HG03280 (cell line): Measurements from ENCODE around the gene DHX34.

Experiments used
- ATAC-seq: cut with Tn5 transposase; IDR thresholded peaks from one replicate; pipeline ENCODE4 v1.9.1; 2021; ENCODE audit warnings: mild to moderate bottlenecking, moderate library complexity; ENCODE audit not compliant: unreplicated experiment

Gene DHX34

DNA sequence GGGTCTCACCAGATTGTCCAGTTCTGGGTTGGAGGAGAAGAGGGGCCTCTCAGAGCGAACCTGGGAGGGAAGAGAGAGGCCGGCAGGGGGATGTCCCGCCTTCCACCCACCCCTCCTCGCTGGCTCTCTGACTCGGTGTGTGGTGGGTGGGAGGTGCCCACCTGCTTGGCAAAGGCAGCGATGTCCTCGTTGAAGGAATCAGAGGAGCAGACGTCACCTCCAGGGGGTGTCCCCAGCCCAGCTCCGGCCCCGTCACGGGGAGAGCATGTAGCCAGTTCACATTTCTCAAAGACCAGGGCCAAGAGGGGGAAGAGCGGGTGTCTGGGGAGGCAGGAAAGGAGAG is 67.5 kb downstream of the DHX34 start:
- ATAC-seq, result no peak

DNA sequence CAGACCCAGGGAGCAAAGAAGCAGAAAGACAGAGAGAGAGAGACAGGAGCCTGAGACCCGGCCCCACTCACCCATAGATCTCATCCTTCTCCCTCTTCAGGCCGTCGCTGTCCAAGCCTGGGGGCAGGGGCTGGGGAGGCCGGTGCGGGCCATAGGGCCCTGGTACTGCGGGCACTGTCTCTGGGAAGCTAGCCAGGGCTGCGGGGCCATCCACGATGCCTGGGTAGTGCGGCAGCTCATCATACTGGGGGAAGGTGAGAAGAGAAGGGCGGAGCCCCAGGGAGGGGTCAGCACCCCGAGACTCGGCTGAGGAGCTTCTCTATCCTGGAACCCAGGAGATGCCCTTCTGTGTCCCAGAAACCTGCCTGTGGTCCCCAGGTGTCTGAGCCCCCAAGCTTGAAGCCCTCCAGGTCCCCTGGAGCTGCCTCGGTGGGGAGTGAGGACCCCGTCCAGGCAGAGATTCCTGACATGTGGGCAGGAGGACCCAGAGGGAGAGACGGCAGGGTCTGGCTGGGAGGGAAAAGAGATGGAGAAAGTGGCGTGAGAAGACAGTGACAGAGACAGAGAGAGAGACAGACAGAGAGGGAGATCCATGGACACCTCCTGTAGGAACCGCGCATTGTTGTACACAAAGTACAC is 68.1 kb downstream of the DHX34 start:
- no peak for ATAC-seq

DNA sequence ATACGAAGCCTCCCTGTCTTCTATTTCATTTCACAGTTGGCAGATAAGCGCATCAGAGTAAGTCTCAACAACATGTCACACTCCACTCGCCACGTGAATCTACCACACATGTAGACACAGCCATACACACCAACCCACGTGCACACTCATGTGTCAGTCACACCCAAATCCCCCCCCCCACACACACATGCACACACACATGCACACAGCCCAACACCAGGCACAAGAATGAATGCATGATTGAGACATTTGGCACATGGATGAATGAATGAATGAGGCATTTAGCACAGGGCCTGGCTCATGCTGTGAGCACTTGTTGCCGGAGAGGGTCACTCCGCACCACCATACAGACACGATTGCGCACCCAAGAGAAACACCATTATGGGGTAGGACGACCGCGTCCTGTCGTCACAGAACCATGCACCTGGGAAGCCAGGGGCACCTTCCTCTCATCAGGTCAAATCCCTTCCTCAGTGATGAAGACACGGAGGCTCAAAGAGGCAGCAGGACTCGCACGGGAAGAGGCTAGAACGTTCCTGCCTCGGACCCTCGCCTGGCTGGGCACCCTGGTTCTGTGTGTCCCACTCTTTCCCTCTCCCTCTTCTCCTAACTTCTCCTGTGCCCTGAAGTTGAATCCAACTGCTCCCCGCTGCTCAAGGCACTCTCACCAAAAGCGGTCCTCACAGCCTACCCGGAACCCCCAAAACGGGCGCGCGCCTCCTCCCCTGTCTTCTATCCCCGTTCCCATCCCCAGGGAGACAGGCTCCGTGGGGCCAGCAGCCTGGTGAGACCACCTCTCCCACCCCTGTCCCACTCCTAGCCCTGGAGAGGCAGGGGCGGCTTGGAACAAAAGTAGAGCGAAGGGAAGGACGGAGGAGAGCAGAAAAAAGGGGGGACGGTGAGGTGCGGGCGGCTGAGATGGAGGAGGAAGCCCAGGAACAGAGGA is 68.9 kb downstream of the DHX34 start:
- ATAC-seq, result no peak

DNA sequence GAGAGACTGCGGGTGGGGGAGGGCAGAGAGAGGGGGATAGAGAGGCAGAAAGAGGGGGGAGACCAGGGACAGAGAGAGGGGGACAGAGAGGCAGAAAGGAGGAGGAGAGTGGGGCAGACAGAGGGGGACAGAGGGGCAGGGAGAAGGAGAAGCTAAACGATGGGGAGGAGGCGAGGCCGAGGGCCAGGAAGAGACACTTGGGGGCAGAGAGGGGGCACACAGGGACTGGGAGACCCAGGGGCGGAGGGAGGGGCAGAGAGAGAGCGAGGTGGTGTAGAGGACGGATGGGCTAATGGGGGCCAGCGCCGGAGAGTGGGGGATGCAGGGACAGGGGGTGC is 69.5 kb downstream of the DHX34 start:
- ATAC-seq, result no peak

DNA sequence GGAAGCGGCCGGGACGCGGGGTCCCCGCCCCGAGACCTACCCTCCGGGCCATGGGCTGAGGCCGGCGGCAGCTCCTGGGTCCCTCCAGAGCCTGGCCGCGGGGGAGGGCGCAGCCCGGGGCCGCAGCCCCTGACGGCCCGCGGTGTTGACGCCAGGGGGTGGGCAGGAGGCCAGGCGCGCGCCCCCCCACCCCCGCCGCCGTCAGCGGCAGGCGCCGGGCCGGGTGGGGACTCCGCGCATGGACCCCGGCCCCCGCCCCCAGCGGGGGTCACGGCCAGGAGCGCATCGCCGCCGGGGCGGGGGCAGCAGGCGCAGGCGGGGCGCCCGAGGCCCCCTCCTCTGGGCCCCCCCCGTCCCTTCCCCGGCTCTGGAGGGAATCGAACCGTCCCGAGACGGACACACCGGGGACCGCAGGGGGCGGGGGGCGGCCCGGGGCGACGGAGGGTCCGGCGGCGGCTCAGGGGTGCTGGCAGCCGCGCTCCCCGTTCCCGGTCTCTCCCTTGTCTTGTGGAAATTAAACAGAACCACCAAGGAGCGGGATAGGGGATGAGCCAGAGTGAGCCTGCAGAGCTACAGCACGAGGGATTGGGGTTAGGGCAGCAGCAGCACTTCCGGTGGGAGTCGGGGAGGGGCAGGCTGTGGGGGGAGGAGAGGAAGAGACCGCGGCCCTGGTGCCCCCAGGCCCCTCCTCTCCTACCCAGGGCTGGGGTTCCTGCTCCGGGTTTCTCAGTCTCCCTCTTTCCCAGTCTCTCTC is 70.1 kb downstream of the DHX34 start, which contains the start of gene MEIS3:
Gene MEIS3, minus strand, starts transcription at position 498 of the 754 bp plus-strand sequence. Its CDS starts 446 bp downstream, at position 52.
- no peak for ATAC-seq

DNA sequence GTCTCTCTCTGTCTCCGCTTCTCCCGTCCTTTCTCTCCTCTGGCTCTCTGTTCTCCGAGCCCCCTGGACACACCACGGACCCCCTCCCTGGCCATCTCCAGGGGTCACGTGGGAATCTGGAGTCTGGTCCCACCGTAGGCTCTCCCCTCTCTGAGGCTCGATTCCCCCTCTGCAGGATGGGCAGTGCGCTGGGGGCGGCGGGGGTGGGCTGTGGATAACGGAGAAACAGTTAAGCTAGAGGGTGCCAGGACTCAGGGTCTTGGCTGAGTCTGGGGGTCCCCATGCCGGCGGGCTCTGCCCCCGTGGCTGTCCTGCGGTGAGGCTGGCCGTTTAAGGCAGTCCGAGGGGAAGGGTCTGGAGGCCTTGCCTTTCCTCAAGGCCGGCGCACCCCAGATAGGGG is 70.7 kb downstream of the DHX34 start:
- ATAC-seq, result no peak

DNA sequence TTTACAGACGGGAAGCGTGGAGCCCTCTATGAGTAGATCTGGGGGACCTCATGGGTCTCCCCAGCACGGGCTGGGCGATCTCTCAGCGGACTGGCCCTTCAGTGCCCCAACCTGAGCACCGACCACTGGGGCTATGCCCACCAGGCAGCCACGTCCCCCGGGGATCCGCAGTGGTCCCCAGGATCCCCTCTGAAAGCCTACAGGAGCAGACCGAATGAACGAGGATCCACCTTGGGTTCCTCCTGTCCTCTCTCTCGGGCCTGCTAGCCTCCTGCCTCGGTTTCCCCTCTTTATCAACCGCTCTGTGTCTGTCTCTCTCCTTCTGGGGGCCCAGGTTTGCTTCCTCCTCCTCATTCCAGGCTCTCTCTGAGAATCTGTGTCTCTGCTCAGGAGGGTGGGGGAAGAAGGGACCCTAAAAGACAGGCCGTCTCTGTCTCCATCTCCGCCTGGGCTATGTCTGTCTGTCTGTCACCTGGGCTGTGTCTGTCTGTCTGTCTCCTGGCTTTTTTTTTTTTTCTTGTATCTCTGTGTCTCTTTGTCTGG is 72.2 kb downstream of the DHX34 start:
- ATAC-seq, result no peak

DNA sequence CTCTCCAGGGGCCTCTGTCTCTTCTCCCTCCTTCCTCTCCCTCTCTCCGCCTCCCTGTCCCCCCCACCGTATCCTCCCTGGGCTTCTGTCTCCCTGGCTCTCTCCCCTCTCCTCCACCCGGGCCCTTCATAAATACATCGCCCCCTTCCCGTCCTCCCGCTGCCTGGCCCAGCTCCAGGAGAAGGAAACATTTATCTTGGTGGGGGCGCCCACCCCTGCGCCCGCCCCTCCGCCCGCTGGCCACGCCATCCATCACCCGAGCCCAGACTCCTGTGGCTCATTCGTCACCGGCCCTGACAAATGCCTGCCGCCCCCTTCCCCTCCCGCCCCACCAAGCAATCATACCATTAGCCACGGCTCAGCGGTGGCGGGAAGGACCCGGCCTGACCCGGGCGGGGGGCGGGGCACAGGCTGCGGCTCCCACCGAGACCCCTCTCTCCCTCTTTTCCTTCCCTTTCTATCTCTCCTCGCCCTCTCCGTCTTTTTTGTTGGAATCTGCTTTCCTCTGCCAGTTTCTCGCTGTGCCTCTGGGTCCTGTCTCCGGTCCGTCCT is 72.8 kb downstream of the DHX34 start:
- no peak for ATAC-seq

DNA sequence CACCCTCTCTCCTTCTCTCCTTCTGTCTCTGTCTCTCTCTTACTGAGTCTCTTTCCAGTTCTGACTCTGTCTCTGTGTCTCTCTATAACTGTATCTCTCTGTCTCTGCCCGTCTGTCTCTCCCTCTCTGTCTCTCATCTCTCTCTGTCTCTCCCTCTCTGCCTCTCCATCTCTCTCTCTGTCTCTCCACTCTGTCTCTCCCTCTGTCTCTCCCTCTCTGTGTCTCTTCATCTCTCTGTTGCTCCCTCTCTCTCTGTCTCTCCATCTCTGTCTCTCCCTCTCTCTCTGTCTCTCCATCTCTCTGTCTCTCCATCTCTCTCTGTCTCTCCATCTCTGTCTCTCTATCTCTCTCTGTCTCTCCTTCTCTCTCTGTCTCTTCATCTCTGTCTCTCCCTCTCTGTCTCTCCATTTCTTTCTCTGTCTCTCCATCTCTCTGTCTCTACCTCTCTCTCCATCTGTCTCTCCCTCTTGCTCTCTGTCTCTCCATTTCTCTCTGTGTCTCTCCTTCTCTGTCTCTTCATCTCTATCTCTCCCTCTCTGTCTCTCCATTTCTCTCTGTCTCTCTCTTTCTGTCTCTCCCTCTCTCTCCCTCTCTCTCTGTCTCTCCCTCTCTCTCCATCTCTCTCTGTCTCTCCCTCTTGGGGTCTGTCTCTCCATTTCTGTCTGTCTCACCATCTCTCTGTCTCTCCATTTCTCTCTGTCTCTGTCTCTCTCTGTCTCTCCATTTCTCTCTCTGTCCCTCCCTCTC is 73.5 kb downstream of the DHX34 start:
- ATAC-seq, result no peak

DNA sequence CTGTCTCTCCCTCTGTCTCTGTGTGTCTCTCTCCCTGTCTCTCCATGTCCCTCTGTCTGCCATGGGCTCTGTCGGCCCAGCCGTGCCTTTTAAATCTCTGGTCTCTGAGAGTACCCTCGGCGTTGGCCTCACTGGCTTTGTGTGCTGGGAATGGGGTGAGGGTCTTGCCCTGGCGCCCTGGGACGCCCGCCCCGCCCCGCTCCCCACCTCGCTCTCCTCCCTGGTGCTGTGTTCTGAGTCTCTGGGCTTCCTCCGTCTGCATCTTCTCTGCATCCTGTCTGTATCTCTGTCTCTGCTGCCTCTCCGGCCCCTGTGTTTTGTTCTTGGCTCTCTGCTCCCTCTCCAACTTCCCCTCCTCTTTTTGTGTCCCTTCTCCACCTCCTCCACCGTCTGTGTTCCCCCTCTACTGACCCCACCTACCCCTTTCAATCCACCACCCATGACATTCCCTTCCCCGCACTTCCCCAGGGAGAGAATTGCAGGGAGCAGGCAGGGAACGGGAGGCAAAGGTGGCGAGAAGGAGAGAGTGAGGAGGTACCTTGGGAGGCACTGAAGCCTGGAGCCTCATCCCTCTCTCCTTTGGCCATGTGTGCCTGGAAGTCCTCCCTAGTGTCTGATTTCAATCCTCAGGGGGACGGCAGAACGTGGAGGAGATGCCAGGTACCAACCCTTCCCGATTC is 74.2 kb downstream of the DHX34 start:
- ATAC-seq, result no peak

DNA sequence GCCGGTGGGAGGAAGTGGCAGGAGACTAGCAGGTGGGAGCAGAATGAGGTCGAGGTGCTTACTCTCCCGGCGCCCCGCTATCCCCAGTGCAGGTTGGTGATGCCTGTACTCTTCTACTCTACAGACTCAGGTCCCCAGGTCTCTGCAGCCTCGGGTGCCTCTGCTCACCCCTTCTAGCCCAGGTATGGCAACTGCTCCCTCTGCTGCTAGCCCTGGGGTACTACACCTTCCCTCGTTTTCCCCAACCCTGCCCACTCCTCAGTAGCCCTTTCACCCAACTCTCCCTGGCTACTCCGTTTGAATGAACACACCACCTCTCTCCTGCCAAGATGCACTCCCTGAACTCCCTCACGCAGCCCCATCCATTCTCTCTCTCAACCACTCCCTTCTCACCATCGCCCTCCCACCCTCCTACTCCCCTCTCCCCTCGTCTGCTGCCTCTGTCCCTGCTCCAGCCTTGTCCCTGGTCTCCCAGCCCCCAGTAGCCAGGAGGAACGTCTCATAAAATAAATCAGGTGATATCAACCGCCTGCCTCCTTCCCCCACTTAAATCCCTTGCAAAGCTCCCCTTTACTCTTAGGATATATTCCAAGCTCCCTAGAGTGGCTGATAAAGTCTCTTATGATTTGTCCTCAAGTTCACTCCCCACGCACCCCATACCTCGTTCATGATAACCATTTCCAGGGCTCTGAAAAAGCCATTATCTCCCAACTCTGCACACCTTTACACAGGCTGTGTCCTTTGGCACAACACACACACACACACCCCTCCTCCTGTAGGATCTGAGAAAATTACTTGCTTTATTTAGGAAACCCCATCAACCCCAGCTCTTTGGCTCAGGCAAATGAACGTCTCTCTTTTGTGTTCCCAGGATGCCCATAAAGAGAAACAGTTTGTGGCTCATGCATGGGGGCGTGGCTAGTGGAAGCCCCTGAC is 78.4 kb downstream of the DHX34 start:
- peak; percentile 44 for ATAC-seq

DNA sequence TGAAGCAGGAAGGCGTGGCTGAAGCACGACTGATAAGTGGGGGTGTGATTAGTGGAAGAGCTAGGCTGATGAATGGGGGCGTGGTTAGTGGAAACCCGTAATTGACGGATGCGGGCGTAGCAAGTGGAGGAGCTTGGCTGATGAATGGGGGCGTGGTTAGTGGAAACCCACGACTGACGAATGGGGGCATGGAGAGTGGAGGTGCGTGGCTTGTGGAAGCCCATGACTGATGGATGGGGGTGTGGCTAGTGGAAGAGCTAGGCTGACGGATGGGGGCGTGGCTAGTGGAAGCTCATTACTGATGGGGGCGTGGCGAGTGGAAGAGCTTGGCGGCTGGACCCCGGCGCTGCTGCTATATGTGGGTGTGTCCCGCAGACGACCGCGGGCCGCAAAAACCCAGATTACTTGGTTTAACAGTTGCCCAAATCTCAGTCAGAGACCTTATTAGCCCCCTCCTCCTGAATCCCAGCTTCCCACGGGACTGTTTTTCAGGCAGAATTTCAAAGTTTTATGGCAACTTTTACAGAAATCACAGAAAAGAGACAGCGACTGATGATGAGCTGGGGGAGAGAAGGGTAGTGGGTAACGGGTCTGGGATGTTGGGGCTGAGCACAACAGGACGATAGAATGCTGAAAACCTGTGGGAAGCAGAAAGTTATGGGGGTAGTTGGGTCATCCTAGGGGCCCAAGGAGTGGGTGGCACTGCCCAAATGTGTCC is 79.2 kb downstream of the DHX34 start:
- peak; percentile 56 for ATAC-seq

DNA sequence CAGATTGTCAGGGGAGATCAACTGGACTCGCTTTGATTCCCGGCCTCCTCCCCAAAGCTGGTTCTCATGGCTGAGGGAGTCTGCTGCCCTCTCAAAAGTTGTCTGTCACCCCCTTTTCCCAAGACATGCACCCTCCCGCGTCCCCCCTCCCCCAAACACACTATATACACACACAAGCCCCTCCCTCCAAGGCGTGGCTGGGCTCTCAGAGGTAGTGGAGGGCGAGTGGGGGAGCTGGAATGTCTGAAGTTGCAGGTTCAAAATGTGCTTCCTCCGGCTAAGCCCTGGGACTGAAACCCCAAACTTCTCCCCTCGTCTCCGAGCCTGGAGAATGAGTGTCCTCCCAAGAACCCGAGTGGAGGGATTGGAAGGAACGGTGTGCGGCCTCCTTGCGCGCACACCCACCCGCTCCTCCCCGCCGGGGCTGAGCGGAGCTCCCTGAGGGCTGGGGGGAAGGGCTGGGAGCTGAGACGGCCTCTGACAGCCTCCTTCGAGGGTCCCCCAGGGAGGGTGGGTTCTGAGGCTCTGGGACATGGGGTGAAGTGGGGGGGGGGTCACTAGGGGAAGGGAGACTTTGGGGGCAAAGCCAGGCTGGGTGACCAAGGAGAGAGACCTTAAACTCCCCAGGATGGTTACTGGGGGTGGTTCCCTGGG is 80.2 kb downstream of the DHX34 start:
- ATAC-seq, result no peak

DNA sequence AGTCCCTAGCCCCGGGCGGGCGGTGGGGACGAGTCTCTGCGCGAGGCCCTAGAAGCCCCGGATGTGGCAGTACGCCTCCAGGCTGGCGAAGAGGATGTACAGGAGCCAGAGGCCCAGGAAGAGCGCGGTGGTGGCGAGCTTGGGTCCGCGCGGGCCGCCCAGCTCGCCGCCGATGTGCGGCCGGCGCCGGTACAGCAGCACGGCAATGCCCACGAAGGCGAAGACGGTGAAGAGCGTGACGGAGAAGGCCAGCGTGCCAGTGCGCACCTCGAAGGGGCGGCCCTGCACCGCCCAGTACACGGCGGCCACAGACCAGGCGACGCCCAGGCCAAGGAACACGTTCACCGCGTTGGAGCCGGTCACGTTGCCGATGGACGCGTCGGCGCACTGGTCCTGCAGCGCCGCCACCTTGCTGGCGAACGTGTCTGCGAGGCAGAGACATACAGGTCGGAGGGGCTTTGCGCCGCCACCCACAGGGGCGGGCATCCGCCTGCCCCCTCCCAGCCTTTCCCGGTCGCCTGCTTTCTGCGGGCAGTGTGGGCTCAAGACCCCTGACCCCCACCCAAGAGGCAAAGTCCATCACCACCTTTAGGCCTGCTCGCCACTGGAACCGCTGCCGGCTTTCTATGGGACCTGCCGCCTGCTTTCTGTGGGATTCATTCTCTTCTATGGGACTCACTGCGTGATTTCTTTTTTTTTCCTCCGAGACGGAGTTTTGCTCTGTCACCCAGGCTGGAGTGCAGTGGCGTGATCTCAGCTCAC is 81.1 kb downstream of the DHX34 start:
- no peak for ATAC-seq

DNA sequence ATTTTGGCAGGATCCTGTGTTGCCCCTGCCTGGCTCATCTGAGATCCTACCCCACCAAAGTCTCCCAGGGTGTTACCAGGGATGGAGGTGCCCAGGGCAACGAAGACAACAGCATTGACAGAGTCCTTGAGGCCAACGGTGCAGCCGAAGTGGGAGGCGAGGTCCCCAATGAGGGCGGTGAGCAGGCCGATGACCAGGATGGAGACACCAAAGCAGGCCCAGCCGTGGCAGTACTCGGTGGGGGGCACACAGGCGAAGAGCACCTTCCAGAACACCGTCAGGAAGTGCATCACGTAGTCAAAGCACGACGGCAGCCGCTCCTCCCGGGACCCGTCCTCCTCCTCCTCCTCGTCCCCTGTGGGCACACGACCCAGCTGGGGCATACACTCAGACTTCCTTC is 83.0 kb downstream of the DHX34 start:
- ATAC-seq, result no peak
